HG02884 (cell line): Measurements from ENCODE around the gene MATN3.

ENCODE experiments used
- ATAC-seq: cut with Tn5 transposase; IDR thresholded peaks from one replicate; pipeline ENCODE4 v1.9.1; 2021; ENCODE audit warnings: mild to moderate bottlenecking, moderate library complexity; ENCODE audit not compliant: unreplicated experiment

The MATN3 gene

GRCh38 chr2:20040489-20041172, 28.2 kb upstream of the MATN3 start:
- no peak for ATAC-seq

DNA sequence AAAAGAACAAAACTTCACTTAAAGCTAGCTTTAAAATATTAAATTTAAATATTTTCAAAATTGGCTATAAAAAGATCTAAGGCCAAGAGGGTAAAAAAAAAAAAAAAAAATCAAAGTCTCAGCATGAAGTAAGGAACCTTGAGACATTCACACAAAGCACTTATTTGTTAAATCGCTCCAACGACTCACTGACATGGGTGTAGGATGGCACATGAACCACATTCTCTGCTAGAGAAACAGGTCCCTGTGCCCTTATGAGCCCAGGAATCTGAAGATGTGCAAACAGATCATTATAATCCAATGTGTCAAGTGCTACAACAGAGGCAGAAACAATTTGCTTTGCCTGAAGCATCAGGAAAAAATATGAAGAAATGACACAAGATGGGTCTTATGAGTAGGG, 25.2 kb upstream of the MATN3 start:
- ATAC-seq, result no peak

GRCh38 chr2:20035955-20036666, 23.6 kb upstream of the MATN3 start:
- peak; percentile 68 for ATAC-seq

DNA sequence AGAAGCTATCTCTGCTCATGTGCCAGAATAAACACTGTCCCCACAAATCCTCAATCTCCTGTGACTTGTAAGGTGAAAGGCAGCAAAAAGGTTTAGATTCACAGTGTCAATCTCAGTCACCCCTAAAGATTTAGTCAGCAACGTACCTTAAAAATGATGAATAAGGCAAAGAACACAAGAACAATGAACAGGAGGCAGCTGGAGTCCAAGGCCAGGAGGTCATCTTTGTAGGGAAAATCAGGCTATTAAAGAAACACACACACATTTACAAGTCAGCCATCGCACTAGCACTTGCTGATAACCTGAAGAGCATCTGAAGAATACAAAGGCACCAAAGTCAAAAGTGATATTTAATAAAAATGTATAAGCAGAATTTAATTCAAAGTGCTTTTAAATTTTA, 22.4 kb upstream of the MATN3 start:
- no peak for ATAC-seq

DNA sequence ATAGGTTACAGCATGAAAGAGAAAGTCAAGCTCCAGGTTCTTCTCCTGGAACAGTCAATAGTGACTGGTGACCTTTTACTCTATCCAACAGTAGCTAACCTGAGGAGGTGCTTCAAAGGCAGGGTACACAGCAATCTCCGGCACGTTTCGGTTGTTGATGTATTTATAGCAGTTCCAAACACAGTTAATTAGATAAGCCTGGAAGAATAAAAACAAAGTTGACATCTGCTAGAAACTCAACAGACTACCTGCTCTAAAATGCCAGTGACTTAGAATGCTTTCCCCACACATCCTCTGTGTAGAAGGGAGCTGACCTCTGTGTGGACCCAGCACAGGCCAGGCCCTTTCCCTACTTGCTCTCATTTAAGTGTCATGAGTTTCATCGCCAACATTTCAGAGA, 21.8 kb upstream of the MATN3 start:
- ATAC-seq, result no peak

DNA sequence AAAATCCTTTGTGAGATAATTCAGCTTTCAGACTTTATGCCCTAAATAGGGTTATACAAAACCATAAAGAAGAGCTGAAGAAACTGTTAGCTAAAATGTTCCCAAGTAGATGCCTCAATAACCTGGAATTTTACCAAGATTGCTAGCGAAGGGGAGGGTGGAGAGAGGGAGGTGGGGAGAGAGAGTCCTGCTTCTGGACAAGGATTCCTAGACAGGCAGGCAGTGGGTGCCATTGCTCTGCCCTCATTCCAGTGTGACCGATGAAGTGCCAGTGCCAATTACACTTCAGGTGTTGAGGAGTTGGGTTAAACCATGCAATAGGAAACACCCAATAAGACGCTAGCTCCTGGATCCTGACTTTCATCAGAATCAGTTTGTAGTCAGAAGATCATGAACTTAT, 20.9 kb upstream of the MATN3 start:
- no peak for ATAC-seq

- no peak for ATAC-seq
Observed at GRCh38 chr2:20030224-20030623, 17.8 kb upstream of the MATN3 start.

GRCh38 chr2:20027705-20028434, 15.4 kb upstream of the MATN3 start:
- no peak for ATAC-seq

GRCh38 chr2:20027260-20027677, 14.8 kb upstream of the MATN3 start:
- ATAC-seq, result no peak

GRCh38 chr2:20025065-20025786, 12.8 kb upstream of the MATN3 start:
- ATAC-seq, result no peak

DNA sequence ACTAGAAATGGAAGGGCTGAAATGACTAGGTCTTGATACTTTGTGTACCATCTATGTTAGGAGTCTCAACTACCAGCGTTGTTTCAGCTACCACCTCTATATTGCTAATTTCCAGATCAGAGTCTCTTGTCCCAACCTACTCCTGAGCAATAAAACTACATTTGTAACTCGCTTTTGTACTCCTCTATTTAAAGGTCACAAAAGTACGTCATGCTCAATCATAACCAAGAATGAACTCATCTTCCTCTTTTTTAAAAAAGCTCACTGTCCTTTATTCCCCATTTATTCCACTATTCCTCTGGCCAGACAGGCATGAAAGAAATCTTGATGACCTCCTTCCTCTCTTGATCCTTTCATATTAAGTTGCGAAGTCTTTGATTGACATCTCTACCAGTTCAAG, 11.2 kb upstream of the MATN3 start:
- ATAC-seq, result no peak

DNA sequence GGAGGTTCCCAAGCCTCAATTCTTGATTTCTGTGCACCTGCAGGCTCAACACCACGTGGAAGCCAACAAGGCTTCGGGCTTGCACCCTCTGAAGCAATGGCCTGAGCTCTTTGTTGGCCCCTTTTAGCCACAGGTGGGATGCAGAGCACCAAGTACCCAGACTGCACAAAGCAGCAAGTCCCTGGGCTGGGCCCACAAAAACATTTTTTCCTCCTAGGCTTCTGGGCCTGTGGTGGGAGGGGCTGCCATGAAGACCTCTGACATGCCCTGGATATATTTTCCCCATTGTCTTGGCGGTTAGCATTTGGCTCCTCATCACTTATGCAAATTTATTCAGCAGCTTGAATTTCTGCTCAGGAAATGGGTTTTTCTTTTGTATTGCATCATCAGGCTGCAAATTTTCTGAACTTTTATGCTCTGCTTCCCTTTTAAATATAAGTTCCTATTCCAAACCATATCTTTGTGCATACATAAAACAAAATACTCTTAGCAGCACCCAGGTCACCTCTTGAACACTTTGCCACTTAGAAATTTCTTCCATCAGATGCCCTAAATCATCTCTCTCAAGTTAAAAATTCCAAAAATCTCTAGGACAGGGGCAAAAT, 9.0 kb upstream of the MATN3 start:
- ATAC-seq, result no peak

- no peak for ATAC-seq
Observed at GRCh38 chr2:20019747-20020146, 7.3 kb upstream of the MATN3 start.

- ATAC-seq, result no peak
Observed at GRCh38 chr2:20018601-20019152, 6.2 kb upstream of the MATN3 start.

- no peak for ATAC-seq
Observed at GRCh38 chr2:20016346-20016745, 3.9 kb upstream of the MATN3 start.

- no peak for ATAC-seq
Observed at GRCh38 chr2:20015482-20016083, 3.1 kb upstream of the MATN3 start.

DNA sequence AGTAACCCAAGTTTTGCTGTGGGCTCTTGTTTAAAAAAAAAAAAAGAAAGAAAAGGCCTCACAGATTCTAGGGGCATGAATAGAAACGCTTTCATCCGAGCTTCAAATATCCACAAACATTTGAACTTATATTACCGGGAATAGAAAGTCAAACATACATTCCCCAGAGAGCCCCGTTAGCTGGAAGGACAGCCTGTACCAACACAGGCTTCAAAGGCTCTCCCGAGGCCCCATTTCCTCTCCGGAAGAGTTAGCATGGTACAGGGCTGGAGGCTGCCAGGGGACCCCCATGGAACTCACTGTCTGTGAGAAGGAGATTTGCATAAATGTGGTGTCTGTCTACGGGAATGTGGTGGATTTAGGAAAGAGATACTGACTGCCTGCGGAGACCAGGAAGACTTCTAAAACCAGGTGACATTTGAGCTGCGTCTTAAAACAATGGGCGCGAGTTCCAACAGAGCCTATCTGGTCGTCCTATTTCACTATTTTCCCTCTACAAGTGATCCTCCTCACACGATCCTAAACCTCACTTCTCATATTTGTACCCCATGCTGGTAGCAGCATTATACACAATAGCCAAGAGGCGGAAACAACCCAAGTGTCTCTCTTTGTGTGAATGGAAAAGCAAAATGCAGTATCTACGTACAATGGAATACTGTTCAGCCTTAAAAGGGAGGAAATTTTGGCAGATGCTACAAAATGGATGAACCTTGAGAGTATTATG, 820 bp upstream of the MATN3 start:
- no peak for ATAC-seq

- ATAC-seq, result no peak
Observed at GRCh38 chr2:20012032-20012281, 511 bp downstream of the MATN3 start.

DNA sequence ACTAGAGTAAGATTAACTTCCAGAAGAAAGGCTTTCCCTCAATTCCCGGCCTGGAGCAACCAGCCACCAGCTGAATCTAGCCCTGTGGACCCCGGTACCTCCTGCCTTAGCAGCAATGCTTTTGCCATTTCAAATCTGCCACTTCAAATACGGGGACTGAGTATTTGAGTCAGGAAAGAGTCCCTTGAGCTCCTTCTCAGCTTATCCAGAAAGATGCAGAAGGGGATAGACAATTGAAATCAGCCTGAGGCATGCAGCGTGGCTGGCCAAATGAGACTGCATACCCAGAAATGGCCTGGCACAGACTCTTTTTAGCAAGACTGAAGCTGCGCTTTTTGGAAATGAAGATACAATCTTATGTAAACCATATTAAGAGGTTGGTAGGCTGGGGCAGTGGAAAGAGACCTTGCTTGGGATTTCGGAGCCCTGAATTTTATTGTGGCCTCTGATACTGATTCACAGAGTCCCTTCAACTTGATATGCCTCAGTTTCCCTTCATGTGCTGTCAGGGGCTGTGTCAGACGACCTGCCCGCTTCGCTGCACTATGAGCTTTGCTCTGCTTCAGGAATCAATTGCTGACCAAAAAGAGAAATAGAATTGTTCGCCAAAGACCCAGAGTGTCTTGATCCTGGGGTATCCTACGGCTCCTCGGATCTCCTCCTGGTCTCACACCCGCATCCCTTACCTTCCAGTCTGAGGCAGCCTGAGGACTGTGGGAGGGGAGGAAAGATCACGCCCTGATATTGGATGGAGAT, 1.0 kb downstream of the MATN3 start:
- no peak for ATAC-seq
